ENCODE results near the gene ABHD17A.

DNA sequence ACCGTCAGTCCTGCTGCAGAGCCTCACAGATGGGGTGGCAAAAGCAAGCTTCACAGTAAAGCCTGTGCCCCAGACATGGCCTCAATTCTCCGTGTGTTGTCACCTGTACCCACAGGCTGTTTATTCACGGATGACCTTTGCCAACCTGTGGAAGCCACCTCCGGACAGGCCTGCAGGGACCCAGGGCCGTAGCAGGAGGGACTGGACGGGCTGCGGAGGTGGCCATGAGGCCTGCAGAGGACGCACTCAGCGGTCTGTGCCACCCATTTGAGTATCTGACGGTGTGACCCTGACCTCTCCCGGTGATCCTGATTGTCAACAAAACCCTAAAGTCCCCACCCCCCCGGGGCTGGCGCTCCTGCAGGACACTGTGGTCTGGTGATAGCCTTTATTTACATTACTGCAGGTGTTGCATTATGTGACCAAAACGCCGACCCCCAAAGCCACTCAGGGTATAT, 14.1 kb downstream of the ABHD17A start:
- TF ChIP-seq POLR2A (IDR thresholded peaks at IDR 0.05) = no peak
- TF ChIP-seq, protein P1, sequence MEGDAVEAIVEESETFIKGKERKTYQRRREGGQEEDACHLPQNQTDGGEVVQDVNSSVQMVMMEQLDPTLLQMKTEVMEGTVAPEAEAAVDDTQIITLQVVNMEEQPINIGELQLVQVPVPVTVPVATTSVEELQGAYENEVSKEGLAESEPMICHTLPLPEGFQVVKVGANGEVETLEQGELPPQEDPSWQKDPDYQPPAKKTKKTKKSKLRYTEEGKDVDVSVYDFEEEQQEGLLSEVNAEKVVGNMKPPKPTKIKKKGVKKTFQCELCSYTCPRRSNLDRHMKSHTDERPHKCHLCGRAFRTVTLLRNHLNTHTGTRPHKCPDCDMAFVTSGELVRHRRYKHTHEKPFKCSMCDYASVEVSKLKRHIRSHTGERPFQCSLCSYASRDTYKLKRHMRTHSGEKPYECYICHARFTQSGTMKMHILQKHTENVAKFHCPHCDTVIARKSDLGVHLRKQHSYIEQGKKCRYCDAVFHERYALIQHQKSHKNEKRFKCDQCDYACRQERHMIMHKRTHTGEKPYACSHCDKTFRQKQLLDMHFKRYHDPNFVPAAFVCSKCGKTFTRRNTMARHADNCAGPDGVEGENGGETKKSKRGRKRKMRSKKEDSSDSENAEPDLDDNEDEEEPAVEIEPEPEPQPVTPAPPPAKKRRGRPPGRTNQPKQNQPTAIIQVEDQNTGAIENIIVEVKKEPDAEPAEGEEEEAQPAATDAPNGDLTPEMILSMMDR (IDR thresholded peaks at IDR 0.05) = no peak
- TF ChIP-seq EP300 (IDR thresholded peaks at IDR 0.05) = no peak
- TF ChIP-seq POLR2AphosphoS5 (IDR thresholded peaks at IDR 0.05) = no peak
